Fibroblast of the aortic adventitia (primary cell): ENCODE data around the gene GHRHR. TPM values are rescaled to one million over a fixed set of nuclear protein-coding genes. Genes with fewer than 3 reads are reported as not detected.

Experiments used
- DNase-seq: peaks from one replicate; pipeline ENCODE4 v3.0.0-alpha.2; 2010; ENCODE audit warnings: low read depth
- H3K4me3 ChIP-seq: 2 replicates; pipeline ENCODE4 v1.5.1; 2011; ENCODE audit warnings: low read depth, mild to moderate bottlenecking, control low read depth, low read length, moderate library complexity
- total RNA-seq: library from RNA; depleted of rRNA; stranded (reverse); fragments of >200 nt; gene quantifications from 2 replicates; pipeline ENCODE4 v1.2.3, GENCODE V29; 2012; ENCODE audit warnings: low replicate concordance
- TF ChIP-seq, protein P1 (sequence below): IDR thresholded peaks from 2 replicates; pipeline ENCODE4 v1.5.1; 2011; ENCODE audit warnings: mild to moderate bottlenecking, low read length, control low read depth, inconsistent platforms; ENCODE audit not compliant: insufficient read depth

GHRHR gene
- total RNA-seq, 1 donor: not detected

DNA sequence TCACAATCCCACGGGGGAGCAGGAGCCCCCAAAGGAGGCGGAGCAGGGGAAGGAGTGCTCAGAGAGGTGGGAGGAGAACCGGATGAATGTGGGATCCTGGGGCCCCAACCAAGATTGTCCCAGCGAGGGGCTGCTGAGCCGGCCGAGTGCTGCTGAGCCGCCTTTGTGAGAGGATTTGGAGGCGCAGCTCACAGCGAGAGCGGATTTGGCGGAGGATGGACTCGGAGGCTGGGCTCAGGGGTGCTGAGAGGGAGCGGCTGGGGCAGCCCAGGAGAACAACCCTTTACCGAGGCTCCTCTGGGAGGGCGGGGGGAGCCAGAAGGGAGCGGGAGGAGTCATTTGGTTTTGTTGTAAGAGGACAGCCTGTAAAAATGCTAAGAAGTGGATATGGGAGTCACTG lies 23.0 kb downstream of the GHRHR start:
- TF ChIP-seq, protein P1, sequence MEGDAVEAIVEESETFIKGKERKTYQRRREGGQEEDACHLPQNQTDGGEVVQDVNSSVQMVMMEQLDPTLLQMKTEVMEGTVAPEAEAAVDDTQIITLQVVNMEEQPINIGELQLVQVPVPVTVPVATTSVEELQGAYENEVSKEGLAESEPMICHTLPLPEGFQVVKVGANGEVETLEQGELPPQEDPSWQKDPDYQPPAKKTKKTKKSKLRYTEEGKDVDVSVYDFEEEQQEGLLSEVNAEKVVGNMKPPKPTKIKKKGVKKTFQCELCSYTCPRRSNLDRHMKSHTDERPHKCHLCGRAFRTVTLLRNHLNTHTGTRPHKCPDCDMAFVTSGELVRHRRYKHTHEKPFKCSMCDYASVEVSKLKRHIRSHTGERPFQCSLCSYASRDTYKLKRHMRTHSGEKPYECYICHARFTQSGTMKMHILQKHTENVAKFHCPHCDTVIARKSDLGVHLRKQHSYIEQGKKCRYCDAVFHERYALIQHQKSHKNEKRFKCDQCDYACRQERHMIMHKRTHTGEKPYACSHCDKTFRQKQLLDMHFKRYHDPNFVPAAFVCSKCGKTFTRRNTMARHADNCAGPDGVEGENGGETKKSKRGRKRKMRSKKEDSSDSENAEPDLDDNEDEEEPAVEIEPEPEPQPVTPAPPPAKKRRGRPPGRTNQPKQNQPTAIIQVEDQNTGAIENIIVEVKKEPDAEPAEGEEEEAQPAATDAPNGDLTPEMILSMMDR: no peak
- DNase-seq: no peak
- no peak overlapping the region for H3K4me3 ChIP-seq

DNA sequence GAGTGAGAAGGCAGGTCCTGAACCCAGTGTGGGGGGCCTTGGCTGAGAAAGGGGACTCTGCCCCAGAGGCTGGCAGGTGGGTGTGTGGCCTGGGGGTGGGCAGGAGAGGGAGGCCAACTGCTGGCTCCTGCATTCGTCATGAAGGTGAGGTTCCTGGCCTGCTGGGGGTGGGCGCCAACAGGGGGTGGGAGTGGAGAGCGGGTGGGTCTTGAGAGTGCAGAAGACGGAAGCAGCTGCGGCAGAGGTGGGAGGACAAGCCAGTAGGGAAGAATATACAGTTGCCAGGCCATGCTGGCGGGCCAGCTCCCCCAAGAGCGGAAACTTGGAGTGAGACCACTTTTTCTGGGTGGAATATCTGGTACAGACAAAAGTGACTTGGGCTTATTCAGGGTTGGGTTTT lies 23.4 kb downstream of the GHRHR start:
- DNase-seq: no peak
- TF ChIP-seq, protein P1: no peak
- H3K4me3 ChIP-seq: no peak overlapping the region

DNA sequence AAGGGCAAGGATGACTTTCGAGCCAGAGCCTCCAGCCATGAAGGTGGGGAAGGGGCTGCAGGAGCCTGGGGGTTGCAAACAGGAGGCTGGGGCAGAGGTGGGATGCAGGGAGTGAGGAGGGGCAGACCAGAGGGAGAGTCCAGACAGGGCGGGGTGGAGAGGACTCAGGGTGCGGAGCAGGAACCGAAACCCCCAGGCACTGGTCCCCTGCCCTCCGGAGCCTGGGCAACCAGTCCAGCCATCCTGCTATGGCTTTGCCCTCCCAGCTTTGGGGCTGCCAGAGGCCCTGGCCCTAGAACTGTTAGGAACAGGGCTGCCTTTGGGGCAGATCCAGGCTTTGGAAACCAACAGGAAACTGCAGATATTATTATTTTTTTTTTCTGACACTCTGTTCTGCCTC lies 24.2 kb downstream of the GHRHR start:
- H3K4me3 ChIP-seq: no peak overlapping the region
- TF ChIP-seq, protein P1: no peak
- no peak for DNase-seq

DNA sequence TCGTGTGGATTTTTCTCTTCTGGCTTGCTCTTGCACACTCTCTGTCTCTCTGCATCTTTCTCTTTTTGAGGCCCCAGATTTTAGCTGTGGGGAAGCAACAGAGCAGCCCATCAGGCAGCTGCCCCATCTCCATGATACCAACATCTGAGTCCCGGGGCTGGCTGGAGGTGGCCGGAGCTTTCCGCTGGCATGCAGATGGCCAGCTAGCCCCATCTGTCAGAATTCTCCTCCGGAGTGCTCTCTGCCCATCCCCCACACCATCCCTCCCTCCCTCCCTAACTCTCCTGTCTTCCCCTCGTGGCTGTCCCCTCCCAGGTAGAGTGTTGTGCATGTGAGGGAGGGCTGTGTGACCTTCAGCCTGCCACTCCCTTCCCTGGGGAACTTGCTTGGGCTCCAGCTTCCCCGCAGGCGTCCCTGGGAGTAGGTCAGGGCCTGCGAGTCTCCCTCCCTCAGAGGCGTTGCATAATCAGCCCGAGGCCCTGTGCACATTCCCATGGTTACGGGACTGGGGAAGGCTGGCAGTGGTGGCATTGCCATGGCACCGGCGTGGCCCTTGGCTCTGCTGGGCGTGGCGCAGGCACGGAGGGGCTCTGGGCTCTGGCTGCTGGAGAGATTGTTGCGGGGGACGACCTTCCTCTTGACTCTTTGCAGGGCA lies 24.7 kb downstream of the GHRHR start:
- no peak for DNase-seq
- no peak overlapping the region for H3K4me3 ChIP-seq
- TF ChIP-seq, protein P1: no peak

DNA sequence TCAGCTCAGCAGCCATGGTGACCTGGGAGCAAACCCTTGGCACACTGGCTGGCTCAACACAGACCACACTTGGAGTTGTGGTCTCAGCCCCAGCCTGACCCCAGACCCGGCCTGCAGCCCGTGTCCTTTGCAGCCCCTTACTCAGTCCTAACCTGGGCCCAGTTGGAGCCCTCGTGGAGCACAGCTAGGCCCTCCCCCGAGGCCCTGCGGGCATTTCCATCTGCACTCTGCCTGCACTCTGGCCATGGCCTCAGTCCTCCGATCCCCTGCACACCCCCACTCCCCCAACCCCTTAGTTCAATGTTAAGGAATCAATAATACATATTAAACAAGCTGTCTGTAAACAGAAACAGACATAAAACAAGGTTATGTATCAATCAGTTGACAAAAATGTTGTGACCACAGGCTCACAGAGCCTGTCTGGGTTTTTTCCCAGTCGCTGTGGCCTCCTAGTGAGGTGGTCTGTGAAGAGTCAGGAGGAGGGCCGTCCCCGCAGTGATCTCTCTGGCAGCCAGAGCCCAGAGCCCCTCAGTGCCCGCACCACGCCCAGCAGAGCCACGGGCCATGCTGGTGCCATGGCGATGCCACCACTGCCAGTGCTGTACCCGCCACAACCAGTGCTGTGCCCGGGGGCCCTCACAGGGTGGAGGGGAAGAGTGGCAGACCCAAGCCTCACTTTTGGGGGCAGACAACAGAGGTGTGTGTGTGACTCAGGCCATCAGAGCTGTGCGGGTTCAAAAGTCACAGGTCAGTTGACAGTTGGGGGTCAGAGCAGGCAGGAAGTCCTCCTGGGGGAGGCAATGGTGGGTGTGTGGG lies 25.5 kb downstream of the GHRHR start:
- DNase-seq: no peak
- no peak overlapping the region for H3K4me3 ChIP-seq
- TF ChIP-seq, protein P1: no peak

DNA sequence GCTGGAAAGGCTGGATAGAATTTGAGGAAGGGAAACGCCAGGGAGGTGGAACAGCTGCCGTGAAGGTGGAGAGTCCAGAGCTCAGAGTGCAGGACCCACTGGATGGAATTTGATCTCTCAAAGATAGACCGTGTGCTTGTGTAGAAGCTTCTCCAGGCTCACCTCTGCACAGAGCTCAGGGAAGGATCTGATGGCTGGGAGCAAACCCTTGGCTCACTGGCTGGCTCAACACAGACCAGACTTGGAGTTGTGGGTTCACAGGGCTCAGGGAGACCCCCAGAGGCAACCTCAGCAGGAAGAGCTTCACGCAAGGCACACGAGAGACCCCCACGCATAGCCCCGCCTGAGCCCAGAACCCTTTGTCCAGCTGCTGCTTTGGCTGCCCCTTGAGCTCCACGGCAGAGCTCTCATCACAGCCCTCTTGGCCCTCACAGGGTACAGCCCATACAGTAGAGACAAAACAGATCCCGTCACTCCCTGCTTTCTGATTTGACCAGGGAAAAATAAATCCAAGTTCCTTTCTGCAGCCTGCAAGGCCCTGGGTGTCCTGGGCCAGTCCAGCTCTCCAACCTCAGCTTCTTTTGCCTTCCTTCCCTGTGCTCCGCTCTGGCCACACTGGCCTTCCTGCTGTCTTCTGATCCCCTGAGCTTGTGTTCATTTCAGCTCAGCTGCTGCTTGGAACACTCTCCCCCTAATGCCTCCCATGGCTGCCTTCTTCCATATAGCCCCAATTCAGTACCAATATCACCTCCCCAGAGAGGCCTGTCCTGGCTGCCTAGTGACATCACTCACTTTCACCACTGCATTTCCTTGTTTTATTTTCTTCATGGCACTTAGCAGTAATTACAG lies 26.3 kb downstream of the GHRHR start:
- DNase-seq: no peak
- TF ChIP-seq, protein P1: no peak
- no peak overlapping the region for H3K4me3 ChIP-seq
